ENCODE measurements around the gene ARFRP1.

The ARFRP1 gene, protein sequence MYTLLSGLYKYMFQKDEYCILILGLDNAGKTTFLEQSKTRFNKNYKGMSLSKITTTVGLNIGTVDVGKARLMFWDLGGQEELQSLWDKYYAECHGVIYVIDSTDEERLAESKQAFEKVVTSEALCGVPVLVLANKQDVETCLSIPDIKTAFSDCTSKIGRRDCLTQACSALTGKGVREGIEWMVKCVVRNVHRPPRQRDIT

DNA sequence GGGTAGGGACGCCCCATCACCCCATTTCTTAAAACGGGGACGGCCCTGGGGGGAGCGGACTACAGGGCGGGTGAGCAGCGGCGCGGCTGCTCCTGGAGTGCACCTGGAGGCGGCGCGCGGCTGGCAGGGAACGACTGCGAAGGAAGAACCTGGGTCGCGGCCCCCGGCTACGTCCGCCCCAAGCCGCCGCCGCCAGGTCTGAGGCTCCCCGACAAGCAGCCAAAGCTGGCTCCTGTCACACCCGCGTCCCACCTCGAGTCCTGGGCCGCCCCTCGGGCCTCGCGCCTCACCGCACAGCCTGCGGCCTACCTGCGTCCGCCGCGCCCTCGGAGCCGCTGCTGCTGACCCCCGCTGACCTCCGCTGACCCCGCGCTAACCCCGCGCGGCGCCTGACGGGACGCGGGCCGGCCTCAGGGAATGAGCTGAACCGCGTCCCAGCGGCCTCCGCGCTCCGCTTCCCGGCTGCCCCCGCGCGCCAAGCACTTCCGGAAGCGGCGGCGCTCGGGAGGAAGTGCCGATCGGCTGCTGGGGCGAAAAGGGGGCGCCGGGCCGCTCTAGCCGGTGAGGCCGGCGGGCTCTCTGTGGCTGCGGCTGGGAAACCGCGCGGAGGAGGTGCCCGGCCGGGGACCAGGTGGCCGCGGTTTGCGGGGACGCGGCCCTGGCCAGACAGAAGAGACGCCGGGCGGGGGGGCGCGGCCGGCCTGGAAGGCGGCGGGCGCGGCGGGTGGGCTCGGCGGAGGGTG lies at the start of gene ARFRP1, which contains the start of gene ZGPAT:
Gene ARFRP1 (minus strand): TSS at position 419 of the 743 bp plus-strand sequence. CDS start 885 bp downstream, outside the sequence.
Gene ZGPAT (plus strand): TSS at position 482 of the 743 bp plus-strand sequence. CDS start 542 bp downstream, outside the sequence.
- peak; percentile 75 for DNase-seq (ENCODE audit: low spot score)

DNA sequence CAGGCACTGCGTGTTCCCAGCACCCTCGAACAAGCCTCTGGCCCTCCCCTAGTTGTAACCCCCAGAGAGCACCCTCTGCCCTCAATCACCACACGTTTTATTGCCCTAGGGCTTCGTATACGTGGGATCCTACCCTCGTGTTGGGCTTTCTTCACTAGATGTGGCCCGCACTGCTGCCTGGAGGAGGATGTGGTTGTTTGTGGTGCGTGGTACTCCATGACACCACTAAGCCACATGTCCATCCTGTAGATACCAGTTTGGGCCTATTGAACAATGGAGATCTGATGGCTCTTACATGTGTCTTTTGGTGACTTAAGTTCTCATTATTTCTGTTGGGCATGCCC lies 48.8 kb upstream of the ARFRP1 start:
- no peak for DNase-seq (ENCODE audit: low spot score)

DNA sequence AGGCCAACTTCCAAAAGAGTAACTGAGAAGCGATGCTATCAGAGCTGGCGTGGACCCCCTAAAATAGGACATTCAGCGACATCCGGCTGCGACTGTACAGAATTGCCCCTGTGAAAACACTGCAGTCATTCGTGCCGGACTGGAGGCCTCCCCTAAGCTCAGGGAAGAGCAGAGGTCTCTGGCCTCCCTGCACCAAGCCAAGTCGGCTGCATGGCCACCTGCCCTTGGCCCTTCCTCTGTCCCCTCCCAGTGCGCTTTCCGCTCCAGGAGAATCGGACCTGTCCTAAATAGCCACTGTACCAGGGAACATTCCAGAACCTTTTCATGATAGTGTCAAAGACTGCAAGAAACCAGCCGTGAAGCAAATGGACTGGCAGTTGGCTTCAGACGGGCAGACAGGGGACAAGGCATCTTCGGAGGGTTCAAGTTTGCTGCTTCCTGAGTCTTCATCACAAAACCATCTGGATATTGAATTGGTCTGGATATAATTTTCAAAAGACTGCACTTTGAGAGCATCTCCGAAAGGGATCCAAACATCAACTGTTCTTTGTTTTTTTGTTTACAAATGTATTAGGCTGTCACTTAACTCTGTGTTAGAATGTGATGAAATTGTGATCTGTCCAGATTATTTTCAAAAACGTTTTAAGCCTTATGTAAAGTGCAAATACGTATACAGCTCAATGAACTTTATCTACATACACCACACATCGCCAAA lies 48.3 kb upstream of the ARFRP1 start:
- no peak for DNase-seq (ENCODE audit: low spot score)

DNA sequence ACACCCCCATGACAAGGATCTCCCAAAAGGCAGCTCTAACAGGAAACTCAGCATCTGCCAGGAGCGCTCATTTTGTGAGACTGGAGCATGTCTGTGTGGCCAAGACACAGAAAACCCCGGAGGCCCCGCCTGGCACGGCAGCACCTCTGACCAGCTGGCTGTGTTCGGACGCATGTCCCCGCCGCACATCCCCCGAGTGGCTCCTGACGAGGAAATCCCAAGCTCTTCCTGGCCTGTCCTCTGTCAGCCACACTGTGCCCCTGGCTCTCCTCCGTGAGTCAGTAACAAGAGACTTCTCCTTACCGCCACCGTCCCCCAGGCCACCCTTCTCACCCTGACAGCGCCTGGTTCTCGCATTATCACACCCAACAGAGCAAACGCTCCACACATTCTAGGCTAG lies 46.2 kb upstream of the ARFRP1 start:
- DNase-seq (ENCODE audit: low spot score) = no peak

DNA sequence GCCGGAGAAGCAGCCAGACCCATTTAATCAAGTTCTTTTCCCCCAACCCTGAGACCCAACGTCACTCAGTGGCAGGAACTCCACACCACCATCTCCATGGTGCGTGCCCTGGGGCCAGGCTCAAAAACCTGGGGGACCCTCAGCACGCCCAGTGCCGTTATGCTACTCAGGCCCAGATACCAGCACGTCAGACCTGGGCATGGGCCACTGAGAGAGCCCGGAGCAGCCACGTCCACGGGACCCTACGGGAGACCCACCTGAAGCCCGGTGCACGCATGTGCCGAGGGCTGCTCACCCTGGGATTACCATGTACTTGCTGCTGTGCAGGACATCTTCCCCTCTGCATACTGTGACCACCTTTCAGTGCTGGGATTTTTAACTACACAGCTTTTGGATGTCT lies 45.6 kb upstream of the ARFRP1 start:
- DNase-seq (ENCODE audit: low spot score) = no peak

DNA sequence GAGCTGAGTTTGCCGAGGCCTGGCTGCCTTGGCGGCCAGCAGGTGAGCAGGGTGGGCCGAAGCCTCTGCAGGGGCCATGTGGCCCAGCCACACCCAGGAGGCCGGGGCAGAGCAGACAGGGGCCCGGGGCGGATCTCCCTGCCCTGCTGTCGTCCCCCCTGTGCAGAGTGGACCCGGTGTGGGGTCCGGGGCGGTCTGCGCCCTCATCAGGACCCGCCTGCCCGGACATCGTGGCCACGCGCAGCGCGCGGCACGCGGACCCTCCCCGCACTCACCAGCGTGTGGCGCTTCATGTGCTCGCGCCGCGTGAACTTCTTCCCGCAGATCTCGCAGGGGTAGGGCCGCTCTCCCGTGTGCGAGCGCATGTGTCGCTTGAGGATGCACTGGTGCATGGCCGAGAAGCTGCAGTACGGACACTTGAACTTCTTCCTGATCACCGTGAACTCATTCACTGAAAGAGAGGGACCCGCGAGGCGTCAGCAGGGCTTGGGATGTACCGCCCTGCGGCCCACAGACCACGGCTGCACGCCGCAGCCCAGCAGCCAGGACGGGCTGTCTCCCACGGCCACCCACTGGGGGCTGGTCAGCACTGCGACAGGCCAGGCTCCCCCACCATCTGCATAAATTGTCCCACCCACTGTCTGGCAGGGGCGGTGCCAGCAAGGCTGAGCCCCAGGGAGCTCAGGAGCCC lies 44.8 kb upstream of the ARFRP1 start:
- DNase-seq (ENCODE audit: low spot score) = no peak

DNA sequence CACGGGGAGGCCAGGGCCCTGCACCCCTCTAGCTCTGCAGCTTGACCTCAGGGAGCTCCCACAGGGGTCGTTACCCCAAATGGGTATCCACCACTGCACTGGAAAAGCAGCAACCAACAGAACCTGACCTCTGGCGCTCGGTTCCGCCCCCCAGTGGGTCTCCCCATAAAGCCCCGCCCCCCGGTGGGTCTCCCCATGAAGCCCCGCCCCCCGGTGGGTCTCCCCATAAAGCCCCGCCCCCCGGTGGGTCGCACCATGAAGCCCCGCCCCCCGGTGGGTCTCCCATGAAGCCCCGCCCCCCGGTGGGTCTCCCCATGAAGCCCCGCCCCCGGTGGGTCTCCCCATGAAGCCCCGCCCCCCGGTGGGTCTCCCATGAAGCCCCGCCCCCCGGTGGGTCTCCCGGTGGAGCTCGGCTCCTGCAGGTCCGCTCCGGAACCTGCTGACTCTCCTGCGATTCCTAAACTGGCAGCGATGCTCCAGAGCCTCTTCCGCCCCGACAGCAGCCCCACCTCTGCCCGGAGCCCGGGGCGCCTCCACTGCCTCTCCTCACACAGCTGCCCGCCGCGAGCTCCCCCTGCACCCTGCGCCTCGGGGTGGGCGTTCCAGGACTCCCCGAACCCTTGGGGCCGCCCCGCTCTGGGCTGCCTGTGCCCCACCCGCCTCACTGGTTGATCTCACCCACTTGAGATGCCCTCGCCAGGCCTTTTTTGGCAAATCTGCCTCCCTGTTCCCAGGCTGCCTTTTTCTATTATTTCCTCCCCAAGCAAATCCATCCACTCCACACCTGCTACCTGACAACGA lies 43.9 kb upstream of the ARFRP1 start:
- DNase-seq (ENCODE audit: low spot score) = no peak

DNA sequence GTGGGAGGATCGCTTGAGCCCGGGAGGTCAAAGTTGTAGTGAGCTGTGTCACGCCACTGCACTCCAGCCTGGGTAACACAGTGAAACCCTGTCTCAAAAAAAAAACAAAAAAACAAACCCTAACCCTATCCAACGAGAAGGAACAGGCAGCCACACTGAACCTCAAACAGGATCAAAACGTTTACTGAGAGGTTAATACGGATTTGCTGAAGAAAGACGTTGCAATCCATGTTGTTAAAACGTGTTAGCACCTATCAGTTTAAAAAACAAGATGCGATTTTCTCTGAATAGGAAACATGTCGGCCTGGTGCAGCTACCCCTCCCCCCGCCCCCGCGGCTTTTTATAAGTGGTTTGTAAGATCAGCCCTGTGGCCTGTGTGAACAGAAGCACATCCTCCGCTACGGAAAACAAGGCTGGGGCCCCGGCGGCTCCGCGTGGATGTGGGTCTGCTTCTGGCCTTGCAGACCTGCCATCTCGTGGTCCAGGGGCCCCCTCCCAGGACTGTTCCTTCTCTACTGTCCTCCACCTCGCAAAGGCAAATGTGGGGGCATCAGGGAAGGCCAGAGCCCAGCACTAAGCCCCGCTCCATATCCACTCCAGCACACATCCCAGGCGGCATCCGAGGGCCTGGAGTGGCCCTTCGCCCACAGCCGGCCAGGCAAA lies 43.2 kb upstream of the ARFRP1 start:
- DNase-seq (ENCODE audit: low spot score) = no peak

DNA sequence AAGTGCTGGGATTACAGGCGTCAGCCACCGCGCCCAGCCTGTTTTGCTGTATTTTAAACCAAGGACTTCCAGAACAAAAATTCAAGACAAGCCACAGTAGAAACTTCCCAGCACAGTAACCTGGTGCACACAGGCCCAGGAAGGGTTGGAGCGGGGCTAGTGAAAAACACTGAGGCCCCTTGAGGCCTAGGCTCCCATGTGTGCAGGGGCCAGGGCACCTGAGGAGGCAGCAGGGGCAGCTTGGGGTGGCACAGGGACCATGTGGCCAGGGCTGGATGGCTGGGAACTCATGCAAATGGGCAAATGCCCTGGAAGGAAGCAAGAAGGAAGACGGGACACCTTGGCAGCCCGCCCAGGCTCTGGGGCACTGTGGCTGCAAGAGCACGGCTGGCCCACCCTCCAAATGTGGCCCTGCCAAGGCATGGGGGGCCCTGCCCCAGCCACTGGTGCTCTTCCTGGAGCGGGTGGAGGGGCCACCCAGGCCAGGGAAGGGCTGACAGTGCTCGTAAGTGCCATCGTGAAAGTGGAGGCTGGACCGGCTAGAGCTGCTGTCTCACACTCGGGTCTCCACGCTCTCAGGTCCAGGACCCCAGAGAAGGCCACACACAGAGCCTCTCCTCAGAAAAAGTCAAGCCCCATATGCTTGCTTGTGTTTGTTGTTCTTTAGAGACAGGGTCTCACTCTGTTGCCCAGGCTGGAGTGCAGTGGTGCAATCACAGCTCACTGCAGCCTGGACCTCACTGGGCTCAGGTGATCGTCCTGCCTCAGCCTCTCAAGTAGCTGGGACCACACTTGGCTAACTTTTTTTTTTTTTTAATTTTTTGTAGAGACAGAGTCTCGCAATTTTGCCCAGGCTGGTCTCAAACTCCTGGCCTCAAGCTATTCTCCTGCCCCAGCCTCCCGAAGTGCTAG lies 42.1 kb upstream of the ARFRP1 start:
- no peak for DNase-seq (ENCODE audit: low spot score)

DNA sequence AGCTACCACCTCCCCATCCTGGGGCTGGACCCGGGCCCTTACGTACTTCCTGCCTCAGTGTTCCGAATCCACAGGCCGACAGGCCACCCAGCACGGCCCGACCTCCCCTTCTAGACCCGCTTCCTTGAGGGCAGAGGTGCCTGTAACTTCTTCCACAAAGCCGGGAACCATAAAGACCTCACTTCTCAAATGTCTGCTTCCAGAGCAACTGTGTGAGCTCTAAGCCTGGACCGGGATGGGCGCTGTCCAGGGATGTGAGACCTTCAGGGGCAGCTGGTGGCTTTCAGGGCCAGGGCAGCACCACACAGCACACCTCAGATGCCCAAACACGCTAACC lies 41.1 kb upstream of the ARFRP1 start:
- no peak for DNase-seq (ENCODE audit: low spot score)

DNA sequence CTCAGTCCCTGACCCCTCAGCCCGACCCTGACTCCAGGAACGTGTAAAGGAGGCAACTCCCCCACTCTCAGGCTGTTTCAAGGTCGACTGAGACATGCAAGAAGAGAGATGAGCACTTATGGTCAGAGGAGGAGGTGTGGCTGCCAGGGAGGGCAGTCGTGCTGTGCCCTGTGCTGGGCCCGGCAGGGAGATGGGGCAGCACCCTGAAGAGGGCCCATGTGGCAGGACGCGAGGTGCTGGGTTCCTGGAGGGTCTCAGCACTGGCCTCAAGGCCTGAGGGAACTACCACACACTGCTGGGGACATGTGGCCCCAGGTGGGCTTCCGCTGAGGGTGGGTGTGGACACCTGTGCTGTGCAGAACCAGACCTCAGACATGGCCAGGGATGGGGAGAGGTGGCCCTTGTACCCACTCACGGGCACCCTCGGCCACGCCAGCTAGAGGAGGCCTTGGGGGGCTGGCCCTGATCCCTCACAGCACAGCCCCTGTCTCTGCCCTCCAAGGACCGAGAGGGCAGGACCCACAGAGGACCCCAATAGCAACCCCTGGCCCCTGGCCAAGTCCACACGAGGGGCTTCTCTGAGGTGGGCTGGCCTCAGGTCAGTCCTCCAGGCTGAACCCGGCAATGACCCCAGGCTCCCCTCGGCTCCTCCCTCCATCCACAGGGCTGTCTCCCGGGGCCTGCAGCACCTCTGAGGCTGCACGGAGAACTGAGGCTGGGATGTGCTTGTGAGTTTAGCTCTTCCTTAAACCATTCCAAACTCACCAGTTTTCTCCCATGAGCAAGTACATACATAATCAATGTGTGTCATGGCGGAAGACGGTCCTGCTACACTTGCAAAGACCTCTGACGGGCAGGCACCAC lies 40.5 kb upstream of the ARFRP1 start:
- DNase-seq (ENCODE audit: low spot score) = no peak

DNA sequence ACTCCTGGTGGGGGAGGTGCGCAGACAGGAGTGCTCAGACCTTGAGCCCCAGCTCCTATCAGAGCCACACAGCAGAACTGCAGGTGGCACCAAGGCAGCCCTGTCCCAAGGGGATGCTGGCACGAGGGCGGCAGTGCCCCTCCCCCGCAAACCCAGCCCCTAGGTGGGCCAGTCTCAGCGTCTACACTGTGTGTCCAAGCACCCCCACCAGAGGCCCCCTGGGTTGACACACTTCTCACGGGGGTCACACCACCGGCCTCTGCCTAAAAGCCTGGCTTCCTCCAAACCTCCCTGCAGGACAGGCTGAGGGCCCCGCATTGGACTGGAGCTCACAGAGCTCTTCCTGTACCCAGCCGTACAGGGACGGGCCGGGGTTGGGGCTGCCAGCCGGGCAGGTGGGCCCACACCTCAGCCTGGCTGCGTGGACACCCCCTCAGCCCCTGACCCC lies 39.9 kb upstream of the ARFRP1 start:
- DNase-seq (ENCODE audit: low spot score) = no peak

DNA sequence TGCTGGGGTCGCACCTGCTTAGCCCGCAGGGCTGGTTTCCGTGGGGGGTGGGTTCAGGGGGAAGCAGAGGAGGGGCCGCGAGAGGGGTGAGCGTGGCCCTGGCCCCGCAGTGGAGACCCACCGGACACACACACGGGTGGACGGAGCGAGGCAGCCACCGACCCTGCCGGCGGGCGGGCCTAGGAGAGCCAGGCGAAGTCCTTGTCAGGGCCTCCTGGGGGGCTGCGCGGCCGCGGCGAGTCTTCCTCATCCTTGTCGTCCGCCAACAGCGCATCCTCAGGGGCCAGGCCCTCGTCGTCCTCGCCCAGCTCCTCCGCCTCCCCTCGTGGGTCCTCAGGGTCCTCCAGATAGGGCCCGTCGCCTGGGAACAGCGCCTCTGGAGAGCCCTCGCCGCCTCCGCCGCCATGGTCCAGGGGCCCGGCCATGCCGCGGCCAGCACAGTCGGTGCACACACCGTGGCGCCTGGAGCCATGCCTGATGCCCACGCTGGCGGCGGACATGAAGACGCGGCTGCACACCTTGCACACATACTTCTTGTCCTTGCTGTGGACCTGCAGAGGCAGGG lies 39.1 kb upstream of the ARFRP1 start:
- DNase-seq (ENCODE audit: low spot score) = no peak

DNA sequence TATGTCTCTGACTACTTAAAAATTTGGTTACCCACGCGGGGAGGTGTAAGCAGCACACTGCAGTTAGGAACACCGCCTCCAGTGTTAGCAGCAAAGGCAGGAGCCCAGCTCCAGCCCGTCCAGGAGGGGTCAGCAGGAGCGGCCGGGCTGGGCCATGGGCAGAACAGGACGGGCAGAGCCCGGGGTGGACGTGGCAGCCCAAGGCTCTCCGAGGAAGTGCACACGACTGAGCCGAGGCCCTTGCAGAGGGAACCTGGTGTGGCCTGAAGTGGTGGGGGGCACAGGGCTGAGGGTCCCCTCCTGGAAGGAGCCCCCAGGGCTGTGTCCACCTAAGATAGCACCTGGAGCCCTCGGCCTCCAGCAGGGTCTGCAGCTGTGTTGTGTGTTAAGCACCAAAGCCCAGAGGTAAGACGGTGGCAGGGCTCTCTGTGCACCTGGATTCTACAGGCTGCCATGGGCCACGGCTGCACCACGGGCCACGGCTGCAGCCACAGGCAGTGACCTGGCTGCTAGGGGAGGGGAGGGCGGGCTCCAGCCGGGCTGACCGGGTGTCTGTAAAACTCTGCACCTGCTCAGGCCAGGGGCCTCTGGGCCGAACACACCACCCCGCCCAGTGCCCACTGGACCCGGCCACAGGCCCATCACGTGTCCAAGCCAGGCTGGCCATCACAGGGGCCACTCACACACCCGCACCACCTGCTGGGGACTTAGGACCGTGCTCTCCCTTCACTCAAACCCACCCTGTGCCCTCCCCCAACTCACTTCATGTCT lies 38.4 kb upstream of the ARFRP1 start:
- no peak for DNase-seq (ENCODE audit: low spot score)

DNA sequence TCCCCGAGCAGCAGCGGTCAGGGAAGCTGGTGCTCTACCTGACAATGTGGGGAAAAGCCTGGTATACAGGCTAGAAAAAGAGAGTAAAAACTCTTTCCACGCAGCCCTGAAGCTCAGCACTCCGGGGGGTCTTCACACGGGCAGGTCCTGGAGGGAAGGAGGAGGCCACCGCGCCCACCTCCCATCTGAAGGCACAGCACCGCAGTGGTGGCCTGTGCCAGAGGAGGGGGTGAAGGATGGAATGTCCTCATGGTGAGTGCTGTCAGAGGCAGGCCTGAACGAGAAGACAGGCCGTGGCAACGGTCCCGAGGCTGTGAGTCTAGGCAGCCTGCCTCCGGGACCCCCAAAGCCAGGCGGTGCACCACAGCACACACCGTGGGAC lies 37.6 kb upstream of the ARFRP1 start:
- DNase-seq (ENCODE audit: low spot score) = no peak

DNA sequence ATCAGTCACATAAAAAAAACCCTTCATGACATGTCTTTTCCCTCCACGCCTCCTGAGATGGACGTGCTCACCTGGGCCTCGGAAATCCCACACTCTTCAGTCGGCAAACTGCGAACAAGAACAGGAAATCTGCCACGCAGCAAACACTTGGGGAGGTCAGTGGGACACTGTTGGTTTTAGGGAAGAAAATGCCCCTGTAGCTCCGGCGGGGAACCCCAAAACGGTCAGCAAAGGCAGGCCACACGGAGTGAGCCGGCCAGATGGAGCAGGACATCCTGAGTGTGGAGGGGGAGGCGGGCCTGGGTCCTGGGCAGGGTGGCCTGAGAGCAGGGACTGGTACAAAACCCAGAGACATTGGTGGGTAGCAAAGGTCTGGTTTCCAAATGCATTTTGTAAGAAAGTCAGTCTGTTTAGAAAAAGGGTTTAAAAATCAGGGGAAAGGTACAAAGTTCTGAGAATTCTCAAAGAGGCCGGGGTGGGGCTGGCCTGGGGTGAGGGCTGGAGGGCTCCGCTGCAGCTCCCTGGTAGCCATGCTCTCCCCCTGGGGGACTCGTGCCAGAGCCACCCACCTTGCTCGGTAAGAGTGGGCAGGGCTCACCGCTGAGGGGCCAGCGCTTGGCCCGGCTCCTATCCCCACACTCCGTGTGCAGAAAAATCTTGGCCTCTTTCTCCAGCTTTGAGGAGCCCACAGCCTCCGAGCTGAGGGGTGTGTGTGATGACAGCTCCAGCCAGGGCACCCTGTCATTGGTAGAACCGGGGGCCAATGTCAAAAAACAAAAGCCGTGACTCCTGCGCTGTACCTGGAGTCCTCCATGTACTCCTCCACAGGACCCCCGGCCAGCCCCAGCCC lies 37.0 kb upstream of the ARFRP1 start:
- no peak for DNase-seq (ENCODE audit: low spot score)

DNA sequence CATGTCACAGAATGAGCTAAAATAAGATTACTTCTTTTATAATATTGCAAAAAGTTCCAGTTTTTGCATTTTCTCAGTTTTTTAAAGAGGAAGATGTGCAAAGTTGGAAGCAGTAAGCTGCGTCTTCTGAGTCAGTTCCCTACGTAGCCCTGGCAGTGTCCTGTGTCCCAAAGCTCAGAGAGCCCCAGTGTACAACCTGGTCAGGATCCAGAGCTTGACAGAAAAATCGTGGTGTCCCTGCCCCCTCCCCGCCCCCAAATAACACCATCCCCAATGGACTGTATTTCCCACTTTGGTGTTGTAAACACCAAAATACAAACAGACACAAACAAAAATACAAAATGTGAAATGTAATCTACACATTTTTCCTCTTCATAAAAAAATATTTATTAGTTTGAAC lies 36.4 kb upstream of the ARFRP1 start:
- no peak for DNase-seq (ENCODE audit: low spot score)
